ENCODE data around the gene MAP3K1.
"Not testable (repeated sequence)": the region's sequence is repeated elsewhere in the genome, so short reads cannot be mapped to it uniquely, and the experiment has no call there.

Gene MAP3K1

GRCh38 chr5:56816546-56817081 lies 1.3 kb downstream of the MAP3K1 start:
- peak; percentile 10 for DNase-seq

- no peak for DNase-seq
These were observed 2.1 kb downstream of the MAP3K1 start for GRCh38 chr5:56817263-56818014.

- DNase-seq = no peak
These were observed 3.2 kb downstream of the MAP3K1 start for GRCh38 chr5:56818450-56819037.

GRCh38 chr5:56819060-56819881 lies 3.9 kb downstream of the MAP3K1 start:
- no peak for DNase-seq

- not testable (repeated sequence) for DNase-seq
These were observed 6.5 kb downstream of the MAP3K1 start for GRCh38 chr5:56821868-56822267.

GRCh38 chr5:56822981-56823380 lies 7.6 kb downstream of the MAP3K1 start:
- DNase-seq = no peak

GRCh38 chr5:56824019-56824418 lies 8.7 kb downstream of the MAP3K1 start:
- DNase-seq = no peak

GRCh38 chr5:56825222-56825824 lies 10.0 kb downstream of the MAP3K1 start:
- DNase-seq = no peak

- no peak for DNase-seq
These were observed 11.7 kb downstream of the MAP3K1 start for GRCh38 chr5:56827049-56827448.

- DNase-seq = no peak
These were observed 12.6 kb downstream of the MAP3K1 start for GRCh38 chr5:56827924-56828323.

- DNase-seq = no peak
These were observed 14.0 kb downstream of the MAP3K1 start for GRCh38 chr5:56829137-56829908.

- no peak for DNase-seq
These were observed 16.4 kb downstream of the MAP3K1 start for GRCh38 chr5:56831773-56832172.

- DNase-seq = no peak
These were observed 18.0 kb downstream of the MAP3K1 start for GRCh38 chr5:56833325-56833724.

GRCh38 chr5:56837381-56837780 lies 22.0 kb downstream of the MAP3K1 start:
- no peak for DNase-seq

- no peak for DNase-seq
These were observed 22.6 kb downstream of the MAP3K1 start for GRCh38 chr5:56837956-56838355.

GRCh38 chr5:56838409-56839039 lies 23.2 kb downstream of the MAP3K1 start:
- no peak for DNase-seq

GRCh38 chr5:56839062-56839461 lies 23.7 kb downstream of the MAP3K1 start:
- no peak for DNase-seq

GRCh38 chr5:56840597-56840996 lies 25.2 kb downstream of the MAP3K1 start:
- DNase-seq = no peak

GRCh38 chr5:56845277-56845676 lies 29.9 kb downstream of the MAP3K1 start:
- DNase-seq = no peak

GRCh38 chr5:56845904-56846480 lies 30.6 kb downstream of the MAP3K1 start:
- DNase-seq = no peak

- DNase-seq = no peak
These were observed 32.9 kb downstream of the MAP3K1 start for GRCh38 chr5:56848206-56848605.
